GM21423 (cell line): ENCODE results near the gene DCBLD2.
"Not testable (repeated sequence)": the region's sequence is repeated elsewhere in the genome, so short reads cannot be mapped to it uniquely, and the experiment has no call there.

Experiments
- ATAC-seq: cut with Tn5 transposase; IDR thresholded peaks from one replicate; pipeline ENCODE4 v1.9.1; 2021; ENCODE audit warnings: mild to moderate bottlenecking, moderate library complexity; ENCODE audit not compliant: unreplicated experiment

The DCBLD2 gene

DNA sequence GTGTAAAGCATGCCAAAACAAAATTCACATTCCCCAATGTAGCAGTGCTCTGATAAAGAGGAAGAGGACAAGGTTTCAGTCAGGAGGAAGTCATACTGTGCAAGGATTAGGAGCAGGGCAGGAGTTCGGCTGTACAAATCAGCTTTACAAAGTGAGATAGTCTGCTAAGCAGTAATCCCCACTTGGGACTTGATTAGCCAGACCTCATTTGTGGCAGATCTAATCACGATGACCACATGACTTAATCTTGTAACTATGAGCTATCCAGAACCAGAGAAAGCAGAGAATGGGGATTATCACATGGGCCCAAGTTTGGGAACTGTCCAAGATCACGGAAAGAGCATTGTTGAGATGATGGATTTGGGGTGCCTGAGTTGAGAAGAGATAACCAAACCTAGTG, 7.8 kb downstream of the DCBLD2 start:
- no peak for ATAC-seq

DNA sequence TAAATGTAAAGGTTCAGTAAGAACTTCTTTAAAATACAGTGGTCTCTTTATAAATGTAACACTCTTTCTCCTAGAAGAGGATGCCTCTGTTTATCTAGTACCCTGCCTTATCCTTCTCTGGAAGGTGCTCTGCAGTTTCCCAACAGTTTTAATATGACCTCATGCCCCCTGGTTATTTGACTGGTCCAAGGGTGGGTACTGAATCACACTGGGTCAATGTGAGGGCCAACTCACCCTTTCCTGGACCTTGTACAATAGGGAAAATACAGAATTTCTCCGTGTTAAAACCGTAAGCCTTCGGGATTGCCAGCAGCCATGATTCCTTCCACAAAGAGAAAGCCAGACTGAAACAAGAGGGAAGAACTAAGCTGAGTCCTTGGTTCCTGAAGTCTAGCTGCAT, 9.2 kb downstream of the DCBLD2 start:
- ATAC-seq = no peak

DNA sequence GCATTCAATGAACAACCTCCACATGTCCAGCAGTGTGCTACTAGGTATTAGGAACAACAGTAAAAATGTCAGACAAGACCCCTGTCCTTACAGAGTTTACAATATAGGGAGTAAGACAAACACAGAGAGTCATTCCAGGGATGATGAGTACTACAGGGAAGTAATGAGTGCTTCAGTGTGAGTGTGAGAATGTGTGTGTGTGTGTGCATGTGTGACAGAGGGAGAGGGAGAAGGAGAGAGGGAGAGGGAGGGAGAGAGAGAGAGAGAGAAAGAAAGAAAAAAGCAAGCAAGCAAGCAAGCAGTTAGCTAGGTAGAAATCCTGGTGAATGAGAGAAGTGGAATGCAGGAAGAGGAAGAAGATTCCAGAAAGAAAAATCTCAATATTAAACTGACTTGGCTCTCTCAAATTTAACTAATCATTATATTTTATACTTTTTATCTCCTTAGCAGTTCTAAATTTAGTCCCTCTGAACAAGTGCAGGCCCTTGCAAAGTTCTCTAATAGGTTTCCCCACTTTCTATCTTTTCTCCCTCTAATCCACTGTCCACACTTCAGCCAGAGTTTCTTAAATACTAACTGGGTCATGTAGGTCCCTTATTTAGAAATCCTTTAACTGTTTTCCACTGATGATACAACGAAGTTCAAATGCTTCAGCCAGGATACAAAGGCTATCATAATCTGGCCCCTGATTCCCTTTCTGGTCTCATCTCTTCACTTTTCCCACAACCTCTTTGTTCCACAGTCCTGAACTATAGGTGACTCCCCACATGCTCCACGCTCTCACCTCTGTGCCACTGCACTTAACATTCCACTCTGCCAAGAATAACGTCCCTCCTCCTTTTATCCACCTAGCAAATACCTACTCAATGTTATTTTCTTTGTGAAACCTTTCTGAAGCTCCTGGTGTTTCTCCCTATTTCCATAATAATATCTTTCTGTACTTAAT, 10.3 kb downstream of the DCBLD2 start:
- no peak for ATAC-seq

DNA sequence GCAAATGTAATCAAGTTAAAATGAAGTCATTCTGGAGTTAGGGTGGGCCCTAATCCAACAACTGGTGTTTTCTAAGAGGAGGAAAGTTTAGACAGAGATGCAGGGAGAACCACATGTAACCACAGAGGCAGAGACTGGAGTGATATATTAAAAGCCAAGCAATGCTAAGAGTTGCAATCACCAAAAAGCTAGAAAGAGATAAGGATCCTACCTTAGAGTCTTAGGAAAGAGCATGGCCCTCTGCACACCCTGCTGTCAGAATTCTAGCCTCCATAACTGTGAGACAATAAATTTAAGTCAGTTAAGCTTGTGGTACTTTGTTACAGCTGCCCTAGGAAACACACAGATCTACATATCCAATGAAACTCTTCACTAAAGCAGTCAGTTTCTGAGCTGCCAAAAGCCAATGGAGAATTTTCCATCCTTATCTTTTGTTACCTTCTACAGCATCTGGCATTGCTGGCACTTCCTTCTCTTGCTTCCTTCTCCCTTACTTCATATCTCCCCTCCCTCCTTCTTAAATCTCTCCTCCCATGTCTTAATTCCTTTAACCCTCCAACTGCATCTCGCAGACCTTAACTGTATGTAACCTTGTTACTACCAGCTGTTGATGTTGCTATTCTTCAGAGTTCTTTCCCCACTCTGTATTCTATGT, 11.2 kb downstream of the DCBLD2 start:
- ATAC-seq = no peak

DNA sequence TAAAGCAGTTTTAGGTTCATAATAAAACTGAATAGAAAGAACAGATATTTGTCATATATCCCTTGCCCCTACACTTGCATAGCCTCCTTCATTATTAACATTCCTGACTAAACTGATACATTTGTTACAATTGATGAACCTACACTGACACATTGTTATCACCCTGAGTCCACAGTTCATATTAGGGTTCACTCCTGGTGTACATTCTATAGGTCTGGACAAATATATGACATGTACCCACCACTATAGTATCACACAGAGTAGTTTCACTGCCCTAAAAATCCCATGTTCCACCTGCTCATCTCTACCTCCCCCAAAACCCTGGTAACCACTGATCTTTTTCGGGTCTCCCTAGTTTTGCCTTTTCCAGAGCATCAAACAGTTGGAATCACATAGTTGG, 13.8 kb downstream of the DCBLD2 start:
- no peak for ATAC-seq

DNA sequence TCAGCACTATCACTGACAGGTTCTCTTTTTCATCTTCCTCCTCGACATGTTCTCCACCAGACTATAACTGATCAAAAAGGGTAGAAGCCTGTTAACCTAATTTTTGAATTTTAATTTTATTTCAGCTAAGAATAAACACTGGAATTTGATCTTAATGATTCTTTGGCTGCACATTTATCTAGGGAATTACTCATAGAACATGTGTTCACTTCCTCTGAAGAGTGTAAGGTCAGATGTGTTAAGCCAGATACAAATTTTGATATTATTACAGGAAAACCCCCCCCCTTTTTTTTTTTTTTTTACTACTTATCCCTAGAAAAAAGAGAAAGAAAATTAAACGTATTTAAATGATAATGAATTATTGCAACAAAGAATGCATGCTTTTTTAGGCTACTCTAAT, 15.0 kb downstream of the DCBLD2 start:
- no peak for ATAC-seq

DNA sequence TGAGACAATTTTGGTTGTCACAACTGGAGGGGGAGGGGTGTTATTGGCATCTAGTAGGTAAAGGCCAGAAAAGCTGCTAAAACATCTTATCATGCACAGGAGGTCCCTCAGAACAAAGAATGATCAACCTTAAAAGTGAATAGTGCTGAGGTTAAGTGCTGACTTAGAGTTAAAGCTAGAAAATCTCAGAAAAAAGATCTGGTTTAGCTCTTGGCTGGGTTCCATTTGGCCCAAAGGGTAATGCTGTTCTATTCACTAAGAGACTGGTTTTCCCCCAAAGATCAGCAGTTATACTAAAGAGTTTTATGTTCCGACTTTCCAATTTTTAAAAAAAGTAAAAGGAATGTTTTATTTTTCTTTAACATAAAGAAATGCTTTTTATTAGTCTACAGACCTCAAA, 15.6 kb downstream of the DCBLD2 start:
- ATAC-seq = no peak

DNA sequence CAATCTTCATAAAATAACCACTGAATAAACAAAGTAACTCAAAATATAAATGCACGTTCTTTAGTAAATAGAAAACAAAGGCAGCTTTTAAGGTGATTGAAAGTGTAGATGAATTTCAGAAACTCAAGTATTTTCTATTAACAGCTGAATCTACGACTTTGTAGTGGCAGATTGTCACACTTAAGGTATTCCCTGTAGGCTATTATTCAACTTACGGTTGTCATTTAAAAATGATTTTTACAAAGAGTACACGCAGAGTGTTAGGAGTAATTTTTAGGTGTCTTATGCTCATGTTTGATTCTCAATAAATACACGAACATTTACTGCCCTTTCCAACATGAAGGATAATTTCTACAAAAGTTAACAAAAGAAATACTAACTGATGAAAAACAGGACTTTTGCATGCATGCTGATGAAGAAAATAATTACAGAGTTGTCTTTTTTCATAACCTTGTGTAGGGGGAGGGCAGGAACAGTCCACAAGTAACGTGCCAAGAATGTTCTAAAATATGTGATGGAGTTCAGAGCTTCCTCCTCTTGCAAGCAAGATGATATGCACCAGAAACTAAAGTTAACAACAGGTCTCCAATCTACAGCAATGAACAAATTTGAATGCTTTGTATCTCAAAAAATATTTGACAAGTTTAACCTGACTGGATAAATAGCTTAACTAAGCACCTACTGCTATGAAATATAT, 16.7 kb downstream of the DCBLD2 start:
- ATAC-seq = no peak

DNA sequence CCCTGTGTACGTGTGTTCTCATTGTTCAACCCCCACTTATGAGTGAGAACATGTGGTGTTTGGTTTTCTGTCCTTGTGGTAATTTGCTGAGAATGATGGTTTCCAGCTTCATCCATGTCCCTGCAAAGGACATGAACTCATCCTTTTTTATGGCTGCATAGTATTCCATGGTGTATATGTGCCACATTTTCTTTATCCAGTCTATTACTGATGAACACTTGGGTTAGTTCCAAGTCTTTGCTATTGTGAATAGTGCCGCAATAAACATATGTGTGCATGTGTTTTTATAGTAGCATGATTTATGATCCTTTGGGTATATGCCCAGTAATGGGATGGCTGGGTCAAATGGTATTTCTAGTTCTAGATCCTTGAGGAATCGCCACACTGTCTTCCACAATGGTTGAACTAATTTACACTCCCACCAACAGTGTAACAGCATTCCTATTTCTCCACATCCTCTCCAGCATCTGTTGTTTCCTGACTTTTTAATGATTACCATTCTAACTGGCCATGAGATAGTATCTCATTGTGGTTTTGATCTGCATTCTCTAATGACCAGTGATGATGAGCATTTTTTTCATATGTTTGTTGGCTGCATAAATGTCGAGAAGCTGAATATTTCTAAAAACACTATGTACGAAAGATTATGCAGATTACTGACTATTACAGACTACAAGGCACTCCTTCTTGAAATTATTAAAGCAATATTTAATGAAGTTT, 18.7 kb downstream of the DCBLD2 start:
- not testable (repeated sequence) for ATAC-seq

DNA sequence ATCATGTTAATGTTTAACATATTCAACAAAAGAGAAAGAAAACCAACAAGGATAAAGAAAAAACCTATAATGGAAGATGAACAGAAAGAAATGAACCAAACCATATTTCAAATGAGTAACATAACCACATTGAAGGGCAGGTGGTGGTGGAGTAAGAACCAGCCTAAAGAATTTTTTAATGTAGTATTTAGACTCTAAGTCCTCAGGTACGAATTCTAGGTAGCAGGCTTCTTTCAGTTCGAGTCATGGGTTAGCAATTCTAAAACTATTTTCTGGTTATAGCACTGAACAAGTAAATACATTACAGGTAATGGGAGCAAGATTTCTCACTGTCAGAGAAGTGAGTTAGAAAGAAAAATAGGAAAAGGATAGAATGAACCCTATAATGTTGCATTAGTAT, 24.4 kb downstream of the DCBLD2 start:
- peak; percentile 52 for ATAC-seq

DNA sequence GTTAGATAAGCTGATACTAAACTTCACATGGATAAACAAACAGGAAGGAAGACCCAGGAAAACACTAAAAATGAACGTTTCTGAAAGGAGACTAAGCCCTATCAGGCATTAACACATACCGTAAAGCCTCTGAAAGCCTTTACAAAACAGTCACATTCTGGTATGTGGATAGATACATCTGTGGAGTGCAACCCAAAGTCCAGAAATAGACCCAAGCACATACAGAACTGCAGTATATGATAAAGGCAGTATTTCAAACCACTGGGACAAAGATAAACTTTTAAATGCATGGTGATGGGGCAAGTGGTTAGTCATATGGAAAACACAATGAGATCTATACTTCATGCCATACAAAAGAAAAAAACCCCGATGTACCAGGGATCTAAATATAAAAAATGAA, 26.0 kb downstream of the DCBLD2 start:
- ATAC-seq = no peak

DNA sequence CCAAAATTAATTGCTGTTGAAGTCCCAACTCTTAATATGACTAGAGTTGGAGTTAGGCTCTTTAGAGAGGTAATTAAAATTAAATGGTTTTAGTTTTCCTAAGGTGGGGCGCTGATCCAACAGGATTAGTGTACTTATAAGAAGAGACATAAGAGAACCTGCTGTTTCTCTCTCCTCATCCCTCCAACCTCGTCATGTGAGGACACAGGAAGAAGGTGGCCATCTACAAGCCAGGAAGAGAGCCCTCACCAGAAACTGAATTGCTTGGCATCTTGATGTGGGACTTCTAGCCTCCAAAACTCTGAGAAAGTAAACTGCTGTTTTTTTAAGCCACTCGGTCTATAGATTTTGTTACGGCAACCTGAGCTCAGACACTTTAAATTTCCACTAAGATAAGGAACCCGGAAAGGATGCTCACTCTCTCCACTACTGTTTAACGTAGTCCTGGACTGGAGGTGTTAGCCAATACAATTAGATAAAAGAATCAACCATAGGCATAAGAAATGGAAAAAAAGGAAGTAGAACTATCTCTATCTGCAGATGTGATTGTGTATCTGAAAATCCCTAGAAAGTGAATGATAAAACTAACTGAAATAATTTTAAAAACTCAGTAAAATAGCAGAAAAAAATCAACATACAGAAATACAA, 26.8 kb downstream of the DCBLD2 start:
- ATAC-seq = no peak

DNA sequence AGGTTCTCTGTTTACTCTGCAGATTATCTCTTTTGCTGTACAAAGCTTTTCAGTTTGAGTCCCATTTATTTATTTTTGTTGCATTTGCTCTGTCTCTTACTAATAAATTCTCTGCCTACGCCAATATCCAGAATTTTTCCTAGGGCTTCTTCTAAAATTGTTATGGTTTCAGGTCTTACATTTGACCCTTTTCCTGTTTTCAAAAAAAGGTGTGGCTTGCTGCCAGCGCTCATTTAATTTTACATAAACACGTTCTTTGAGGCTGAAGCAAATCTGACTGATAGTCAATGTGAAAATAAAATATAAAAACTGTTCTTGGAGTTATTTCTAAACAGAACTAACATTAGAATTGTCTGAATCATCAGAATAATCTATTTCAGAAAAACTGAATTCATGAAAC, 32.1 kb downstream of the DCBLD2 start:
- ATAC-seq = no peak

DNA sequence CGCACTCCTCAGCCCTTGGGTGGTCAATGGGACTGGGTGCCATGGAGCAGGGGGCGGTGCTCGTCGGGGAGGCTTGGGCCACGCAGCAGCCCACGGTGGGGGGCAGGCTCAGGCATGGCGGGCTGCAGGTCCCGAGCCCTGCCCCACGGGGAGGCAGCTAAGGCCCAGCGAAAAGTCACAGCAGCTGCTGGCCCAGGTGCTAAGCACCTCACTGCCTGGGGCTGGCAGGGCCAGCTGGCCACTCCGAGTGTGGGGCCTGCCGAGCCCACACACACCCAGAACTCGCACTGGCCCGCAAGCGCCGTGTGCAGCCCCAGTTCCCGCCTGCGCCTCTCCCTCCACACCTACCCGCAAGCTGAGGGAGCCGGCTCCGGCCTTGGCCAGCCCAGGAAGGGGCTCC, 43.5 kb downstream of the DCBLD2 start:
- ATAC-seq = not testable (repeated sequence)

DNA sequence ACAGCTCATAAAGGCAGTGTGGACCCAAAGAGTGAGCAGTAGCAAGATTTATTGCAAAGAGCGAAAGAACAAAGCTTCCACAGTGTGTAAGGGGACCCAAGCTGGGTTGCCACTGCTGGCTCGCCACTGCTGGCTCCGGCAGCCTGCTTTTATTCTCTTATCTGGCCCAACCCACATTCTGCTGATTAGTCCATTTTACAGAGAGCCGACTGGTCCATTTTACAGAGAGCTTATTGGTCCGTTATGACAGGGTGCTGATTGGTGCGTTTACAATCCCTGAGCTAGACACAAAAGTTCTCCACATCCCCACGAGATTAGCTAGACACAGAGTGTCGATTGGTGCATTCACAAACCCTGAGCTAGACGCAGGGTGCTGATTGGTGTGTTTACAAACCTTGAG, 44.2 kb downstream of the DCBLD2 start:
- ATAC-seq = not testable (repeated sequence)

DNA sequence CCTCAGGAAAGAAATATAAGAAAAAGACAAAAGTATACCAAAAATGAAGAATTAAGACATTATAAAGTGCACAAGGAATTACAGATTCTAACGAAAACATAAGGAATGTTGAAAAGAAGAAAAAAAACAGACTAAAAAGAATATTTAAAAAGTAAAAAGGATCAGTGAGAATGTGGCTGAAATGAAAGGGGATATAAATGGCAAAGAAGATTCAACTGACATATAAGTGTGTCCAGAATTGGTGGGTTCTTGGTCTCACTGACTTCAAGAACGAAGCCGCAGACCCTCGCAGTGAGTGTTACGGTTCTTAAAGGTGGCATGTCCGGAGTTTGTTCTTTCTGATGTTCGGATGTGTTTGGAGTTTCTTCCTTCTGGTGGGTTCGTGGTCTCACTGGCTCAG, 44.8 kb downstream of the DCBLD2 start:
- no peak for ATAC-seq

DNA sequence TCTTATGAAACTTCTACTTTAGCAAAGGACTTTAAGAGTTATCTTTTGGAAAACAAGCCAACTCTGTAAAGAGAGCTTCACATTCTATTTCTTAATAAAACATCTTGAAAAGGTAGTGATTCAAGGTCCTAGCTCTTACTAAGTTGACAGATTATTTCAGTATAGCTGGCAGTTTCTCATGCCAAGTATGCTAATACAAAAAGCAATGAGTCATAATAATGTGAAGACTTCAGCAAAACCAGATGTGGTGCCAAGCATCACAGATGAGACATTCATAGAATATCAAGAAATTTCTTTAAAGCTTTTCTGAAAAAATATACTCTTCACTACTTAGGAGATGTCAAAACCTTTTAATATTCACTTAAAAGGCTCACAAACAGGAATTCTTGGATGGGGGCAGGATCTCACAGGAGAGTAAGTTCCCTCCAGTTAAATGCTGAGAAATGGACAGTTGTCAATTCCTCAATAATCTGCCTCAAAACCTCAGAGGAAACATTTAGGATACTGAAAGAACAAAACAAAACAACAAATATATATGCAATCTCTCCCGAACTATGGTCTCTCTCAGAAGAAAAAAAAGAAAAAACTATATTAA, 45.6 kb downstream of the DCBLD2 start:
- ATAC-seq = no peak

DNA sequence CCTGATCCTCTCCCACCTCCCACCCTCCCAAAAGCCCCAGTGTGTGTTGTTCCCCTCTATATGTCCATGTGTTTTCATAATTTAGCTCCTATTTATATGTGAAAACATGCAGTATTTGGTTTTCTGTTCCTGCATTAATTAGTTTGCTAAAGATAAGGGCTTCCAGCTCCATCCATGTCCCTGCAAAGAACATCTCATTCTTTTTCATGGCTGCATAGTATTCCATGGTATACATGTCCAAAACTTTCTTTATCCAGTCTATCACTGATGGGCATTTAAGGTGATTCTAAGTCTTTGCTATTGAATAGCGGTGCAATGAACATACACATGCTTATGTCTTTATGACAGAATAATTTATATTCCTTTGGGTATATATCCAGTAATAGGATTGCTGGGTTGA, 53.4 kb downstream of the DCBLD2 start:
- ATAC-seq = no peak

DNA sequence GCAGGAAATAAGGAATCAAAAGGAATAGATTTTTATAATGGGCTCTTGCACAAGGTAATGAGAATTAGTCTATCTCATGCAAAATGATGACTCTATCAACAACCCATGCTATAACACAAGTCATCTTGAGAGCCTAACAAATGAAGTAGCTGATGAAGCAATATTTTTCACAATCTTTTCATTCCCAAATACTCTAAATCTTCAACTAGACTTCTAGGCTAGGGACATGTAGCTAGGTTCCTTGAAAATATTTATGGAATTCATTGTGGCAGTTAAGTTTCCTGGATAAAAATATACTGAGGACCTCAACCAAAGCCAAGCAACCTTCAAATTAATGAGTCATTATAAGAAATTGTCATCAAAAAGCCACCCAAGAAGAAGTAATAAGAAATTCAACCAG, 55.4 kb downstream of the DCBLD2 start:
- no peak for ATAC-seq

DNA sequence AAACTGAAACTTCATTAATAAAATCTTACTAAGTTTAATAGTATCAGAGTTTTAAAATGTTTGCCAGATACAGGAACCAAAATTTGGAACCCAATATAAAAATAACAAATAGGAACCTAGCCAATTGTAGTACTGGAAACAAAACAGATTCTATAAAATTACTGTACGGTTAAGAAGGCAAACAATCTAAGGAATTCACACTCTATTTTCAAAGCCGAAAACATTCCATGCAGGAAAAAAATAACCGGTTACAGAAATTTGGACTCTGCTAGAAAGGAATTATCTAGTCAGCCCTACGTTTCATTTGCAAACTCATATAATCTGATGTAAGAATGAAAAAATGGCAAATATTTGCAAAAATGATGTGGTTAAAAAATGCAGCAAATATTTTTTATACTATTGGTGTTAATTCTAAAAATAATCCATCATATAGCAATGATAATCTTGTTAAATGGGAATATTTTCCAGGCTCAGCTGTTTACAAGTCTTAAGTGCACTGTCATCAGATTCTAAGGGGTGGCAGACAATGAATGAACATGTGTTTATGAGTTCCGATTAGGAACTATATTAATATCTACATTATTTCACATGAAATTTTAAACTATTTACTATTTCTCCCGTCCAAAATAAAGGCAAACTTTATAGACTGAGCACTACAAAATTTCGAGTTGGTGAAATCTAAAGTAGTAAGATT, 58.1 kb downstream of the DCBLD2 start:
- no peak for ATAC-seq
